ENCODE data around the gene PNPLA8.

GRCh38 chr7:108434010-108434409 is 91.9 kb downstream of the PNPLA8 start:
- TF ChIP-seq CTCF (IDR thresholded peaks at IDR 0.05), result no peak
- TF ChIP-seq EP300 (IDR thresholded peaks at IDR 0.05; ENCODE audit: low read depth), result no peak

Data from transverse colon (tissue), 3 donors.